Panc1 (cell line): ENCODE measurements around the gene CRTC1. TPM values are rescaled to one million over a fixed set of nuclear protein-coding genes. Genes with fewer than 3 reads are reported as not detected.

Experiments
- ATAC-seq: fragments of 200-7000 bp; cut with Tn5 transposase; 2 replicates; pipeline ENCODE4 v1.9.1; 2020; ENCODE audit warnings: mild to moderate bottlenecking, moderate library complexity
- BruUV-seq: library from RNA; stranded (reverse); fragments of 400-500 nt; replicated peaks from 2 replicates; lab custom pipeline; 2021; lab: Mats Ljungman, UMichigan
- CTCF ChIA-PET: fragments of 300-600 bp; sonication (Branson Sonifier 250); formaldehyde crosslinking; loops from one replicate; lab custom pipeline; 2022; ENCODE audit warnings: antibody characterized with exemption; lab: Charles Lee
- POLR2A ChIA-PET: fragments of 300-600 bp; sonication (Branson Sonifier 250); formaldehyde crosslinking; loops from one replicate; lab custom pipeline; 2022; ENCODE audit warnings: antibody characterized with exemption; lab: Charles Lee
- DNase-seq: peaks from one replicate; pipeline ENCODE4 v3.0.0-alpha.2; 2010; ENCODE audit warnings: low read depth, low spot score
- H3K27ac ChIP-seq: 2 replicates; pipeline ENCODE4 v1.5.1; 2011; ENCODE audit warnings: mild to moderate bottlenecking, low read length, inconsistent platforms
- H3K27me3 ChIP-seq: fragments of 200-500 bp; sonication (Bioruptor generic); 2 replicates; pipeline ENCODE4 v1.6.0; 2014; ENCODE audit warnings: low read length, inconsistent platforms; ENCODE audit not compliant: control insufficient read depth, insufficient read depth
- H3K36me3 ChIP-seq: fragments of 200-500 bp; sonication (Bioruptor generic); 2 replicates; pipeline ENCODE4 v1.5.1; 2014; ENCODE audit warnings: inconsistent platforms, mild to moderate bottlenecking, low read length, moderate library complexity; ENCODE audit not compliant: control insufficient read depth, insufficient read depth
- H3K4me1 ChIP-seq: 2 replicates; pipeline ENCODE4 v1.5.1; 2011; ENCODE audit warnings: inconsistent platforms, mild to moderate bottlenecking, low read length, moderate library complexity; ENCODE audit not compliant: control insufficient read depth, insufficient read depth
- H3K4me3 ChIP-seq, 2 experiments: 2 replicates each; pipeline ENCODE4 v1.5.1; 2011 to 2012; ENCODE audit warnings: low read depth in 2 of 2, low read length in 2 of 2, mild to moderate bottlenecking in 2 of 2, inconsistent platforms in 1 of 2, moderate library complexity in 1 of 2
- H3K9me3 ChIP-seq: fragments of 200-500 bp; sonication (Bioruptor generic); 2 replicates; pipeline ENCODE4 v1.5.1; 2014; ENCODE audit warnings: low read depth, mild to moderate bottlenecking, inconsistent platforms, low read length, moderate library complexity; ENCODE audit not compliant: control insufficient read depth, insufficient read depth
- CTCF ChIP-seq: fragments of 450-650 bp; IDR thresholded peaks from 2 replicates; pipeline ENCODE4 v1.5.1; 2017; ENCODE audit warnings: mild to moderate bottlenecking
- POLR2AphosphoS5 ChIP-seq: IDR thresholded peaks from 2 replicates; pipeline ENCODE4 v1.6.1; 2012; ENCODE audit warnings: mild to moderate bottlenecking, low read depth, low read length, moderate library complexity
- REST ChIP-seq, 2 experiments: IDR thresholded peaks; 2 replicates each; pipeline ENCODE4 v1.6.1; 2011 to 2012; ENCODE audit warnings: low read depth in 2 of 2, control low read depth in 1 of 2, low read length in 1 of 2, mild to moderate bottlenecking in 1 of 2, moderate library complexity in 1 of 2; ENCODE audit not compliant: insufficient read depth in 1 of 2
- SIN3A ChIP-seq: IDR thresholded peaks from 2 replicates; pipeline ENCODE4 v1.6.1; 2012; ENCODE audit warnings: low read depth, mild to moderate bottlenecking, low read length, moderate library complexity, borderline replicate concordance; ENCODE audit not compliant: insufficient read depth
- TCF7L2 ChIP-seq: IDR thresholded peaks from 2 replicates; pipeline ENCODE4 v1.6.1; 2011; ENCODE audit warnings: mild to moderate bottlenecking, low read depth, low read length, inconsistent platforms
- in situ Hi-C: cut with HindIII; loops from 2 replicates; pipeline ENCODE4 v1.10.0; 2016; ENCODE audit warnings: low sequenced_read_pairs, low pct_unique_long_range_greater_than_20kb
- intact Hi-C: fragments of 100-400 bp; cut with micrococcal nuclease; formaldehyde crosslinking; loops from one replicate; pipeline ENCODE4 v1.10.0; 2022; ENCODE audit not compliant: unreplicated experiment
- total RNA-seq: library from RNA; stranded (reverse); gene quantifications from one replicate; pipeline ENCODE4 v1.2.1, GENCODE V29; 2021; ENCODE audit not compliant: unreplicated experiment

The CRTC1 gene
- total RNA-seq, 1 experiment from 2014 or later, result 18.2 TPM

DNA sequence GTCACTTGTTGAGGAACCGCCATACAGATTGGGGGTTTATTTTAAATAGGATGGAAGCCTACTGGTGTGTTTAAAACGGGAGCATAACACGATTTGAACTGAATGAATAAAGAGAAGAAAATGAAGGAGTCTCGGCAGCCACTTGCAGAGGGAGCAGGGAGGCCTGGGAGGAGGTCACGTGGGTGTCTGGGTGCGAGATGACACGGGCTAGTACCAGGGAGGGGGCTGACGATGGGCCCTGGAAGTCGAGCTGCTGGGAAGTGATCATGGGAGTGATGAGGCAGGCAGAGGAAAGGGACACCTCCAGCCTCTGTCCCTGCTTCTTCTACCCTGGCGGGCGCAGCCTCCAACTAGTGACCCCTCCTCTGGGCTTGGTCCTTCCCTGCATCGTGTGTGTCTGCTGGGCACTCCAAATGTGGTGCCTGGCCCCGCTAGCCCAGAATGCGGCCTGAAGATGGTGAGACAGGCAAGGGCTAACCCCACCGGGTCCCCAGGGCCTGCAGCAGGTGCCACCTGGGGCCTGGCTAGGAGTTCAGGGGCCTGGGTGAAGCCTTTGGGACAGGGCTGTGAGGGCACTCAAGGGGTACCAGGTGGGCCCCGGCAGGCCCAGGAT is 35.5 kb downstream of the CRTC1 start:
- TF ChIP-seq SIN3A (no peak), POLR2AphosphoS5 (no peak), REST (IDR thresholded peaks at IDR 0.05; ENCODE audit: insufficient read depth in 1 of 2, low read depth in 2 of 2, low read length in 1 of 2) (no peak)
- no peaks in the 10 kb centered on the region for H3K9me3 ChIP-seq
- H3K27me3 ChIP-seq, result no peaks in the 10 kb centered on the region
- CTCF ChIA-PET, result no interaction called here
- ATAC-seq, result no peak
- BruUV-seq, result no TSS peak
- no peaks in the 10 kb centered on the region for H3K4me1 ChIP-seq
- intact Hi-C loops, result no loop called here
- H3K4me3 ChIP-seq, result no peak overlapping the region
- POLR2A ChIA-PET, result no interaction called here
- DNase-seq, result no peak
- H3K36me3 ChIP-seq, result no peaks in the 10 kb centered on the region
- in situ Hi-C loops, result no loop called here
- no peak overlapping the region for H3K27ac ChIP-seq

GRCh38 chr19:18719541-18719940 is 36.1 kb downstream of the CRTC1 start:
- H3K27ac ChIP-seq, result no peak overlapping the region
- ChIA-PET CTCF (no interaction called here), POLR2A (no interaction called here)

More at GRCh38 chr19:18719541-18719940, 36.1 kb downstream of the CRTC1 start:
- in situ Hi-C loops (no loop called here), intact Hi-C loops (no loop called here)
- H3K4me3 ChIP-seq, result no peak overlapping the region
- H3K4me1 ChIP-seq, result no peaks in the 10 kb centered on the region
- DNase-seq, result no peak
- no peaks in the 10 kb centered on the region for H3K9me3 ChIP-seq
- ATAC-seq, result no peak
- BruUV-seq, result no TSS peak
- no peaks in the 10 kb centered on the region for H3K36me3 ChIP-seq
- TF ChIP-seq TCF7L2 (no peak), CTCF (no peak), SIN3A (no peak), POLR2AphosphoS5 (no peak), REST (IDR thresholded peaks at IDR 0.05; ENCODE audit: insufficient read depth in 1 of 2, low read depth in 2 of 2, low read length in 1 of 2) (no peak)
- no peaks in the 10 kb centered on the region for H3K27me3 ChIP-seq
